ENCODE measurements around the gene RAD51.

DNA sequence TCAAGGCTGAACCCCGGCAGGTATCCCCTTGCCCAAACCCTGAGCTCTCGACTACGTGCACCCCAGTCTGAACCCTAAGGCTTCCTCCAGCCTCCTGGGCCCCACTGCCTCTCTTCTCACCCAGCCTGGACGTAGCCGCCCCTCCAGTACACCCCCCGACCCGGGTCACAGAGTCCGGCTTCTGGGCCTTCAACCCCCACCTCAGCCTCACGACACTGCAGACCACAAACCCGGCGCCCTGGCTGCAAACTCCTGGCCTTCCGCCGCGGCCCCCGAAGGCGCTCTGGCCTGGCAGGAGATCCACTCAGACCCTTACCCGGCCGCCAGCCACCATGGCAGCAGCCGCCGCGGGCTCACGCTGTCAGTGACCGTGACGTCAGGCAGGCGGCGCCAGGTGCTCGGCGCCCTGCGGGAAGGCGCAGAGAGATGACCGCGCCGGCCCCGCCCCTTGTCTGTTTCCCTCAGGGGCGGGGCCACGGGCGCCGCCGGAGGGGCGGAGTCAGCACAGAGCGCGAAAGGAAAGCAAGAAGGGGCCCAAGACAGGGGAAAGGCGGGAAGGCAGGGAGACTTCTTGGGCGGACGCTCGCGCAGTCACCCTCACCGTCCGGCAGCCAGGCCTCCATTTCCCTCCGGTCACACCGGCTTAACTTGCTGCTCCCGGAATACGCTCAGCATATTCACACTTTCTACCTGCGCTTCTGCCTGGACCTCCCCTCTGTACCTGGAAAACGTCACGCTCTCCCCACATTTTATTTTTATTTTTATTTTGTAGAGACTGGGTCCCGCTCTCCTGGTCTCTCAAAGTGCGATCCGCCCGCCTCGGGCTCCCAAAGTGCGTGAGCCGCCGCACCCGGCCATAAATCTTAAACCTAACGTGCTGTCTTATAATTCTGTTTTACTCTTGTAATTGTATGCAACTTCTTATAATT lies 60.2 kb downstream of the RAD51 start, which contains the start of gene RMDN3:
- TF ChIP-seq, protein P1, sequence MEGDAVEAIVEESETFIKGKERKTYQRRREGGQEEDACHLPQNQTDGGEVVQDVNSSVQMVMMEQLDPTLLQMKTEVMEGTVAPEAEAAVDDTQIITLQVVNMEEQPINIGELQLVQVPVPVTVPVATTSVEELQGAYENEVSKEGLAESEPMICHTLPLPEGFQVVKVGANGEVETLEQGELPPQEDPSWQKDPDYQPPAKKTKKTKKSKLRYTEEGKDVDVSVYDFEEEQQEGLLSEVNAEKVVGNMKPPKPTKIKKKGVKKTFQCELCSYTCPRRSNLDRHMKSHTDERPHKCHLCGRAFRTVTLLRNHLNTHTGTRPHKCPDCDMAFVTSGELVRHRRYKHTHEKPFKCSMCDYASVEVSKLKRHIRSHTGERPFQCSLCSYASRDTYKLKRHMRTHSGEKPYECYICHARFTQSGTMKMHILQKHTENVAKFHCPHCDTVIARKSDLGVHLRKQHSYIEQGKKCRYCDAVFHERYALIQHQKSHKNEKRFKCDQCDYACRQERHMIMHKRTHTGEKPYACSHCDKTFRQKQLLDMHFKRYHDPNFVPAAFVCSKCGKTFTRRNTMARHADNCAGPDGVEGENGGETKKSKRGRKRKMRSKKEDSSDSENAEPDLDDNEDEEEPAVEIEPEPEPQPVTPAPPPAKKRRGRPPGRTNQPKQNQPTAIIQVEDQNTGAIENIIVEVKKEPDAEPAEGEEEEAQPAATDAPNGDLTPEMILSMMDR (IDR thresholded peaks at IDR 0.05; ENCODE audit: low read length) = no peak
- TF ChIP-seq EZH2 (IDR thresholded peaks at IDR 0.05; ENCODE audit: borderline replicate concordance, low read length) = no peak
